Heart left ventricle (tissue), 13 donors: ENCODE results near the gene IL19.

Source experiments
- CTCF ChIP-seq, 12 donors: fragments of 200-600 bp; sonication (generic) in 4 of 12; IDR thresholded peaks; one replicate each; pipeline versions ENCODE4 v1.5.0 to v1.8.0; 2018 to 2022; ENCODE audit warnings: antibody characterized with exemption in 12 of 12, mild to moderate bottlenecking in 5 of 12
- POLR2A ChIP-seq, 2 donors: fragments of 450-650 bp; IDR thresholded peaks; one replicate each; pipeline ENCODE4 v1.6.1; 2017; ENCODE audit warnings: antibody characterized with exemption in 2 of 2, mild to moderate bottlenecking in 2 of 2, moderate library complexity in 2 of 2
- donor health status: ischemic (EF 13 %, LVEDD 7.1; RV severe dilation, severe dysfunction).
- donor health status: DM: no; HTN: yes; CAD: no.
- donor health status: DM: no; HTN: no; CAD: no.
- donor health status: ischemic (EF 25% LVEDD 6.9; RV normal size, moderate dysfunction).
- donor health status: ischemic (EF 25% LVEDD 5.7; RV mildly dilated, moderate dysfunction).
- donor health status: ischemic (EF 35%, LVEDD 5.7; RV mildly dilated, moderate dysfunction).
- donor health status: nonischemic (EF 11% LVEDD 7.7; RV severe dilation, severe dysfunction).
- donor health status: DM: yes; HTN: yes; CAD: no.
- donor health status: PGD.
- donor health status: ischemic (EF 29% LVEDD 5.4; RV normal size, mild dysfunction).
- donor health status: nonischemic (EF 23%, LVEDD 6.1; RV moderate dilation, normal function).

- no peak for TF ChIP-seq CTCF (IDR thresholded peaks at IDR 0.05)
- no peak for TF ChIP-seq POLR2A (IDR thresholded peaks at IDR 0.05)
Measured at GRCh38 chr1:206867716-206868115, 97.1 kb downstream of the IL19 start.
